Measurements from ENCODE around the gene PHACTR2.
"Not testable (repeated sequence)": the region's sequence is repeated elsewhere in the genome, so short reads cannot be mapped to it uniquely, and the experiment has no call there.

Gene PHACTR2

DNA sequence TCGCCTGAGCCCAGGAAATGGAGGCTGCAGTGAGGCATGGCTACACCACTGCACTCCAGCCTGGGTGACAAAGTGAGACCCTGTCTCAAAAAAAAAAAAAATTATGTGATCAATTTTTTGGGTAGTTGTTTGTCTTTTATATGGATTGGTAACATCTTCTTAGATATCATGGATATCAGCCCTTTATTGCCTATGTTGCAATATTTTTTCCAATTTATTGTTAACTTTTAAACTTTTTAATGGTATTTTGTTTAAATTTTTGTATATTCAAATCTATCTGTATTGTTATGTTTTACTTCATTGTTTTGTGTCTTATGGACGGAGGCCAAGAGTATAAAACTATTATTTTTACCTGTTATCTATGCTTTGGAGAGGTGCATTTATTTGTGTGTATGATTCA lies 133.0 kb downstream of the PHACTR2 start:
- no peak for DNase-seq (ENCODE audit: low spot score)

DNA sequence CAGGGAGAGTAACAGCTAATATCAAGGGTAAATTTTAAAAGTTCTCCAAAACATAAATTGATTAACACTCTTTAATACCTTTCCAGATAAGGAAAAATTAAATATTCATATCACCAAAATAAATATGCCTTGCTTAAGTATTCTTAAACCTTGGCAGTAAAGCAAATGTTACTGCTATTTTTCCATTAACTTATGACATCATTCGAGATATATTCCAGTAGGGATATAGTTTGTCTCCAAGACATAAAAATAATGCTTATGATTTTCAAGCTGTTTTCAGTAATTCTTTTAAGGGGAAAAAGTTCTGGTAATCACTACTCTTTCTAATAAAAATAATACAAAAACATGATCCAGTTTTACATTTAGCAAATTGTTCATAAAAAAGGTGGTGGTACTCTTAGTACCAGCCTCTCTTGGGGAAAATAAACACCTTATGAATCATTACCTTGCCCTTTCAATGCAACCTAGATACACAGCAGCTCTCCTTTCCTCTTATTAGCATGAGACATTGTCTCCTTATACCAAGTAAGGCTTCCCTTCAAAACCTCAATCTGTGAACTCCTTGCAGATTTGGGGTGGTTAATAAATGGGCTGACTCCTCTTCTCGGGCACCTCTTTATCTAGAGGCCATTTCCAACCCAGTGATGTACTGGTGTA lies 133.9 kb downstream of the PHACTR2 start:
- DNase-seq (ENCODE audit: low spot score), result no peak

DNA sequence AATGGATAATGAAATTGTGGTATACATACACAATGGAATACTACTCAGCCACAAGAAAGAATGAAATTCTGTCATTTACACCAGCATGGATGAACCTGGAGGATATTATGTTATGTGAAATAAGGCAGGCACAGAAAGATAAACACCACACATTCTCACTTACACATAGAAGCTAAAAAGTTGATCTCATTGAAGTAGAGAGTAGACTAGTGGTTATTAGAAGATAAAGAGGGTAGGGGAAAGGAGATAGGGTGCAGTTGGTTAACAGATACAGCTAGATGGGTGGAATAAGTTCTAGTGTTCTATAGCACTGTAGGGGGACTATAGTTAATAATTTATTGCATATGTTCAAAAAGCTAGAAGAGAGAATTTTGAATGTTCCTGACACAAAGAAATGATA lies 139.9 kb downstream of the PHACTR2 start:
- DNase-seq (ENCODE audit: low spot score), result no peak

DNA sequence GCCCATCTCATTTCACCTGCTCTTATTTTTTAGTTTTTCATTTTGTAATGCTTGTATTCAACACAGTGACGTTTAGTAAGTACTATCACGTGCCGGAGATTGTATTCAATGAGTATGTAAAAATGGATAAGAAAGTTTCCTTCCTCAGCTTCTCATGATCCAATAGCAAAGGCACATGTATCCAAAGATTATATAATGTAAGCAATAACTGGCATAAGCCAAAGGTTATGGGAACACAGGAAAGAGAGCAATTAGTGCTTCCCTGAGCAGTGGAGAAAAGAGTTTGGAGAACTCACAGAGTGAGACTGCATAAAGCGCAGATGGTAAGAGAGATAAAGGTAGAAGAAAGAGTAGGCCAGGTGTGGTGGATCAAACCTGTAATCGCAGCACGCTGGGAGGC lies 143.6 kb downstream of the PHACTR2 start:
- DNase-seq (ENCODE audit: low spot score), result no peak

DNA sequence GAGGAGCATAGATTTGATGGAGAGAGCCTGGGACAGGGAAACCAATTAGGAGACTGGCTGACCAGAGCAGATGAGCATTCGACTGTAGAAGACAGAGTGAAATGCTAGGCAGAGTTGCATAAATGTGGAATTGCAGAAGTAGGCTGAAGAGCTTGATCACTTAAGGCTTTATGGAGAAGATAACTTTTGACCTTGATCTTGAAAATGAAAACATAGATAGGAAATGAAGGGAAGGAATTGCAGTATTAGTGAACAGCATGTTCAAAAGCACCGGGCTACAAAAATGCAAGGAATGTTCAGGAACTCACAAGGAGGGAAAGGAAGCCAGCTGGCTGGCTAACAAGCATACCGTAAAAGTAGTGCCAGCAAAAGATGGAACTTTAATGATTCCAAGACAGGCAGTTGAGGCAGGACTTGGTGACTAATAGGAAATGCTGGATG lies 144.8 kb downstream of the PHACTR2 start:
- no peak for DNase-seq (ENCODE audit: low spot score)

DNA sequence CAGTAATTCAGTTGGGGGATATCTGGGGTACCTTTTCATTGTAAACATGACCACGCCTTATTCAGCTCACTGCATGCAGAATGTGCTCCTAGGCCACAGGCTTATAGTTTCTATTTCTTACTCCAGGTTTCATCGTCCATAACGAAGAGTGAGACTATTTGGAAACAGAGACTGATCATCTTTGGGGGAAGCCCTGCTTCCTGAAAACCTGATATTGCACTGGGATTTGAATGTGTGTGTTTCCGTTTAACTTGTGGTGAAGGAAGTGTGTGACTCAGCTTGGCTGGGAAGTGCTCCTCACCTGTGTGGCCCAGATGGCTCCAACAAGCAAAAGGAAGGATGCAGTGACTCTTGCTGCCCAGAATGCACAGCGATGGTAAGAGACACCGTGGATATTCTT lies 145.8 kb downstream of the PHACTR2 start:
- no peak for DNase-seq (ENCODE audit: low spot score)

DNA sequence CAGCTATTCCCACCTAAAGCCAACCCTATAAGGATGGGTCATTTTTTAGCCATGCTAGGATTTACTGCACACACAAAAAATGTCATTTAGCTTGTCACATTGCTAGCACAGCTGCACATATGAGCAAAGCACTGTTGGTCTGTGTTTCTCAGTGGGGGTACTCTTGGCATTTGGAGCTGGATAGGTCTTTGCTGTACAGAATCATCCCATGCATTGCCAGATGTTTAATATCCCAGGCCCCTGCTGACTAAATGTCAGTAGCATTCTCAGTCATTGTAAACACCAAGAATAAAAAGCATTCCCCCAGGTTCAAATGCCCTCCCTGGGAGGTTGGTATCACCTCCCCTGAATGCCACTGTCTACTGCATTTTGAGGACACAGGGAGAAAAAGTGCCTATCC lies 150.8 kb downstream of the PHACTR2 start:
- no peak for DNase-seq (ENCODE audit: low spot score)

GRCh38 chr6:143836150-143836549 lies 158.4 kb downstream of the PHACTR2 start:
- DNase-seq (ENCODE audit: low spot score), result no peak

GRCh38 chr6:143838395-143838794 lies 160.6 kb downstream of the PHACTR2 start:
- DNase-seq (ENCODE audit: low spot score), result no peak

GRCh38 chr6:143839196-143839595 lies 161.4 kb downstream of the PHACTR2 start:
- DNase-seq (ENCODE audit: low spot score), result no peak

GRCh38 chr6:143840595-143841265 lies 163.0 kb downstream of the PHACTR2 start:
- DNase-seq (ENCODE audit: low spot score), result no peak

DNA sequence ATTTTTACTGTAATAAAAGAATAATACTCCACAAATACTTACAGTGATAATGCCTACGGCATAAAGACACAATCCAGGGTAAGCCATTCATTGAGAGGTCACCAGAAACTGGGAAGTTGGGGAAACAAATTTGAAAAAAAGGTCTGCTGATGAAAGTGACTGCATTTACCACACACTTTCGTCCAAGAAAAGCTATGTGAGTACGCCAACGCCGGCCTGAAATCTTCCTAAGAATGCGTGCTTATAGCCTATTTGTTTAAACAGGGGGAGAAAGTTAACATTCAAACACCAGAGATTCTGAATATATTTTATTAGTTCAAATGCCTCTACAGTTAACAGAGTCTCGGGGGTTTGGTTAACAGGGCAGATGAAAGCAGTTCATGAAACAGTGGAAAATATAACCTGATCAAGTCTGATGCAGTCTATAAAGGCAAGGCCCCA lies 164.7 kb downstream of the PHACTR2 start:
- no peak for DNase-seq (ENCODE audit: low spot score)

- peak; percentile 98 for DNase-seq (ENCODE audit: low spot score)
These were observed 165.3 kb downstream of the PHACTR2 start, which contains the start of gene LTV1 for GRCh38 chr6:143842902-143843676. Gene LTV1 (plus strand): TSS chr6:143843338. CDS start chr6:143843478, 140 bp downstream.

GRCh38 chr6:143843677-143843999 lies 165.9 kb downstream of the PHACTR2 start:
- no peak for DNase-seq (ENCODE audit: low spot score)

DNA sequence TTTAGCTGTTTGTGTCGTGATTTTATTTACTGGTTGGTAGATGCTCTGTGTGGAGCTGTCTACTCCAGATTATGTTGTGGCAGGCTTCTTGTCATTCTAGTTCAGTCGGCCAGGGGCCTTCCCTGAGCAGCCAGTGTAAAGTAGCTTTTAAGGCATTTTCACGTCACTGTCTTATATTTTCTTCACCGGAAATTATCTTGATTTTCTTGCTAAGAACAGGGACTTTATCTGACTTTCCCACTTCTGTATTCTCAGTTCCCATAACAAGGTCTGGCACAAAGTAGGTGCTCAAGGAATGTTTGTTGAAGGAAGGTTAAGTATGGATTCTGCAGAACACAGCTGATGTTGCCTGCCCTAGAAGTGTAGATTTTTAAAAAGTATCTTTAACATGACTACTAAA lies 166.2 kb downstream of the PHACTR2 start:
- DNase-seq (ENCODE audit: low spot score), result no peak

DNA sequence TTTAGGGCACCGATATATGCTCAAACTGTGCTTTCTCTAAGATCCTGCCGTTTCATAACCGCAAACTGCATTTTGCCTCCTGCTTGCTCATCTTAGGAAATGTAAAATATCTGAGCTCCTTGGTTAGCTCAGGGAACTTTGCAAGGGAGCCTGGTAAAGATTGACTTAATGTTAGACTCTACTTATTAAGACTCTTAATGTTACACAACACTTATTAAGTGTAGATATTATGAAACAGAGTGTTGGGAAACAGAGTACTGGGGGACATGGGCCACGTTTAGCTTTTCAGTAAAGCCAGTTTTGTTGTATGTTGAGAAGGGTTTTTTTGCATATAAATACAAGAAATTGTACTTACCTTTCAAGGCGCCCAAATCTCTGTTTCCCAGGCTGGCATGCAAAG lies 167.3 kb downstream of the PHACTR2 start:
- no peak for DNase-seq (ENCODE audit: low spot score)

- not testable (repeated sequence) for DNase-seq (ENCODE audit: low spot score)
These were observed 173.9 kb downstream of the PHACTR2 start for GRCh38 chr6:143851706-143852105.

DNA sequence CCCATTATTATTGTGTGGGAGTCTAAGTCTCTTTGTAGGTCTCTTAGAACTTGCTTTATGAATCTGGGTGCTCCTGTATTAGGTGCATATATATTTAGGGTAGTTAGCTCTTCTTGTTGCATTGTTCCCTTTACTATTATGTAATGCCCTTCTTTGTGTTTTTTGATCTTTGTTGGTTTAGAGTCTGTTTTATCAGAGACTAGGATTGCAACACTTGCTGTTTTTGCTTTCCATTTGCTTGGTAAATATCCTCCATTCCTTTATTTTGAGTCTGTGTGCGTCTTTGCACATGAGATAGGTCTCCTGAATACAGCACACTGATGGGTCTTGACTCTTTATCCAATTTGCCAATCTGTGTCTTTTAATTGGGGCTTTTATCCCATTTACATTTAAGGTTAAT lies 177.3 kb downstream of the PHACTR2 start:
- DNase-seq (ENCODE audit: low spot score), result not testable (repeated sequence)

DNA sequence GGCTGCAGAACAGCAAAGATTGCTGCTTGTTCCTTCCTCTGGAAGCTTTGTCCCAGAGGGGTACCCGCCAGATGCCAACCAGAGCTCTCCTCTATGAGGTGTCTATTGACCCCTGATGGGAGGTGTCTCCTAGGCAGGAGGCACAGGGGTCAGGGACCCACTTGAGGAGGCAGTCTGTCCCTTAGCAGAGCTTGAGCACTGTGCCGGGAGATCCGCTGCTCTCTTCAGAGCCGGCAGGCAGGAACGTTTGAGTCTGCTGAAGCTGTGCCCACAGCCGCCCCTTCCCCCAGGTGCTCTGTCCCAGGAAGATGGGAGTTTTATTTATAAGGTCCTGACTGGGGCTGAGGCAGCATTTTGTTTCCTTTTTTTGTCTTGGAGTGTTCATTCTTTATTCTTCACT lies 179.0 kb downstream of the PHACTR2 start:
- DNase-seq (ENCODE audit: low spot score), result not testable (repeated sequence)

DNA sequence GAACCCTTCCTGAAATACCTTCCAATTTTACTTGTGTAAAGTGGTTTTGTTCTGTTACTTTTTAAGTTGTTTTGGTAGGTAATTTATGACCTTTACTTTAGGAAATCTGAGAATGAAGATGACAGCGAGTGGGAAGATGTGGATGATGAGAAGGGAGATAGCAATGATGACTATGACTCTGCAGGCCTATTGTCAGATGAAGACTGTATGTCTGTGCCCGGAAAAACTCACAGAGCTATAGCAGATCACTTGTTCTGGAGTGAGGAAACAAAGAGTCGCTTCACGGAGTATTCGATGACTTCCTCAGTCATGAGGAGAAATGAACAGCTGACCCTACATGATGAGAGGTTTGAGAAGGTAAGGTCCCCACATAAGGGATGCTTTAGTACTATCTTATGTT lies 179.9 kb downstream of the PHACTR2 start:
- no peak for DNase-seq (ENCODE audit: low spot score)

- DNase-seq (ENCODE audit: low spot score), result no peak
These were observed 182.3 kb downstream of the PHACTR2 start for GRCh38 chr6:143859891-143860660.

DNA sequence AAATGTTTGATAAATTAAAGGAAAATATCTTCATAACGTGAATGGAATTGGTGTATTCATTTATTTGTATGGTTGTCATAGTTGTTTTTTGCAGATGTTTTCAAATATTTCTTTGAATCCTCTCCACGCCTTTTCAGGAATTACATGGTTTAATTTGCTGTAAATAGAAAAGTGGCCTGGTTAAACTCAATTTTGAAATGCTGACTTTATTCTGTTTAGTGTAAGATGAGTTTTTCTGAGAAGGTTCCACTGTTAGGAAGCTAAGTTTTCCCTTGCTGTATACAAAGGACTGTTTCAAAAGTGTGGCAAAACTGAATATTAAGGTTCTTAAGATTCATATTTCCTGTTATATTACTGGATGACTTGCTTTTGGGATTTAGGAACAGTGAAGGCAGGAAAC lies 186.0 kb downstream of the PHACTR2 start:
- no peak for DNase-seq (ENCODE audit: low spot score)
